ENCODE measurements around the gene DSE. TPM values are rescaled to one million over a fixed set of nuclear protein-coding genes. Genes with fewer than 3 reads are reported as not detected.

The DSE gene
- total RNA-seq, 1 experiment from 2014 or later = 5.4 TPM

DNA sequence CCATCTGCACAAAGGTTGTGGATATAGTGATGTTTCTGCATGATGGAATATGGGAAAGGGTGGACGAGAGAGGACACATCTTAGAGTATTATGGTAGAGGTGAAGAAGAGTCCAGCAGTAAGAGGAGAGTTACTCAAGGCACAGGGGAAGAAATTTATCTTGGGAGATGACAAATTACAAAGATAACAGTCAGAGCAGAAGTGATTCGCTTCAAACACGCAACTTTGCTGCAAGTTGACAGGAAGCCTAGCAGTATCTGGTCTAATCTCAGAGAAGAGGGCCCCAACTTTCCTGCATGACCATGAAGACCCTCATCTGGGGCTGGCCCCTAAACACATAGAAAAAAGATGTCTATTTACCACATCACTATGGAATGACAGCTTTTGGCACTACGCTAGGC lies 89.2 kb downstream of the DSE start:
- ATAC-seq = no peak
- BruUV-seq (replicated peaks) = no TSS peak
- ChIA-PET CTCF (no interaction called here), POLR2A (no interaction called here)
- Histone ChIP-seq H3K9me3 (ENCODE audit: control insufficient read depth, insufficient read depth, low read depth, low read length) (no peaks in the 10 kb centered on the region), H3K4me1 (ENCODE audit: control insufficient read depth, insufficient read depth, low read length) (0 out of 2 replicates have a peak, but pooled peaks cover 4% of the 10 kb centered on the region), H3K27ac (ENCODE audit: low read length) (no peak overlapping the region), H3K27me3 (ENCODE audit: control insufficient read depth, insufficient read depth, low read length) (peaks cover 60% of the 10 kb centered on the region), H3K36me3 (ENCODE audit: control insufficient read depth, insufficient read depth, low read length) (no peaks in the 10 kb centered on the region), H3K4me3 (ENCODE audit: low read depth in 2 of 2, low read length in 2 of 2) (no peak overlapping the region)
- intact Hi-C loops (cut with micrococcal nuclease; ENCODE audit: unreplicated experiment) = loop anchor here (5.0 kb wide), 1 partner anchor 173 kb away; no protein-coding TSS in a partner anchor
- in situ Hi-C loops (cut with HindIII; ENCODE audit: low pct_unique_long_range_greater_than_20kb, low sequenced_read_pairs) = no loop called here
- no peak for DNase-seq (ENCODE audit: low read depth, low spot score)
- TF ChIP-seq, protein P1, sequence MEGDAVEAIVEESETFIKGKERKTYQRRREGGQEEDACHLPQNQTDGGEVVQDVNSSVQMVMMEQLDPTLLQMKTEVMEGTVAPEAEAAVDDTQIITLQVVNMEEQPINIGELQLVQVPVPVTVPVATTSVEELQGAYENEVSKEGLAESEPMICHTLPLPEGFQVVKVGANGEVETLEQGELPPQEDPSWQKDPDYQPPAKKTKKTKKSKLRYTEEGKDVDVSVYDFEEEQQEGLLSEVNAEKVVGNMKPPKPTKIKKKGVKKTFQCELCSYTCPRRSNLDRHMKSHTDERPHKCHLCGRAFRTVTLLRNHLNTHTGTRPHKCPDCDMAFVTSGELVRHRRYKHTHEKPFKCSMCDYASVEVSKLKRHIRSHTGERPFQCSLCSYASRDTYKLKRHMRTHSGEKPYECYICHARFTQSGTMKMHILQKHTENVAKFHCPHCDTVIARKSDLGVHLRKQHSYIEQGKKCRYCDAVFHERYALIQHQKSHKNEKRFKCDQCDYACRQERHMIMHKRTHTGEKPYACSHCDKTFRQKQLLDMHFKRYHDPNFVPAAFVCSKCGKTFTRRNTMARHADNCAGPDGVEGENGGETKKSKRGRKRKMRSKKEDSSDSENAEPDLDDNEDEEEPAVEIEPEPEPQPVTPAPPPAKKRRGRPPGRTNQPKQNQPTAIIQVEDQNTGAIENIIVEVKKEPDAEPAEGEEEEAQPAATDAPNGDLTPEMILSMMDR (IDR thresholded peaks at IDR 0.05) = no peak
- TF ChIP-seq, protein P2, sequence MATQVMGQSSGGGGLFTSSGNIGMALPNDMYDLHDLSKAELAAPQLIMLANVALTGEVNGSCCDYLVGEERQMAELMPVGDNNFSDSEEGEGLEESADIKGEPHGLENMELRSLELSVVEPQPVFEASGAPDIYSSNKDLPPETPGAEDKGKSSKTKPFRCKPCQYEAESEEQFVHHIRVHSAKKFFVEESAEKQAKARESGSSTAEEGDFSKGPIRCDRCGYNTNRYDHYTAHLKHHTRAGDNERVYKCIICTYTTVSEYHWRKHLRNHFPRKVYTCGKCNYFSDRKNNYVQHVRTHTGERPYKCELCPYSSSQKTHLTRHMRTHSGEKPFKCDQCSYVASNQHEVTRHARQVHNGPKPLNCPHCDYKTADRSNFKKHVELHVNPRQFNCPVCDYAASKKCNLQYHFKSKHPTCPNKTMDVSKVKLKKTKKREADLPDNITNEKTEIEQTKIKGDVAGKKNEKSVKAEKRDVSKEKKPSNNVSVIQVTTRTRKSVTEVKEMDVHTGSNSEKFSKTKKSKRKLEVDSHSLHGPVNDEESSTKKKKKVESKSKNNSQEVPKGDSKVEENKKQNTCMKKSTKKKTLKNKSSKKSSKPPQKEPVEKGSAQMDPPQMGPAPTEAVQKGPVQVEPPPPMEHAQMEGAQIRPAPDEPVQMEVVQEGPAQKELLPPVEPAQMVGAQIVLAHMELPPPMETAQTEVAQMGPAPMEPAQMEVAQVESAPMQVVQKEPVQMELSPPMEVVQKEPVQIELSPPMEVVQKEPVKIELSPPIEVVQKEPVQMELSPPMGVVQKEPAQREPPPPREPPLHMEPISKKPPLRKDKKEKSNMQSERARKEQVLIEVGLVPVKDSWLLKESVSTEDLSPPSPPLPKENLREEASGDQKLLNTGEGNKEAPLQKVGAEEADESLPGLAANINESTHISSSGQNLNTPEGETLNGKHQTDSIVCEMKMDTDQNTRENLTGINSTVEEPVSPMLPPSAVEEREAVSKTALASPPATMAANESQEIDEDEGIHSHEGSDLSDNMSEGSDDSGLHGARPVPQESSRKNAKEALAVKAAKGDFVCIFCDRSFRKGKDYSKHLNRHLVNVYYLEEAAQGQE (IDR thresholded peaks at IDR 0.05; ENCODE audit: insufficient read depth in 1 of 2, low read depth in 2 of 2, low read length in 1 of 2) = no peak
- TF ChIP-seq POLR2AphosphoS5 (IDR thresholded peaks at IDR 0.05; ENCODE audit: low read depth, low read length) (no peak), SIN3A (IDR thresholded peaks at IDR 0.05; ENCODE audit: borderline replicate concordance, insufficient read depth, low read depth, low read length) (no peak), TCF7L2 (IDR thresholded peaks at IDR 0.05; ENCODE audit: low read depth, low read length) (no peak)

GRCh38 chr6:116461331-116461931 lies 90.7 kb downstream of the DSE start, which contains the start of gene CALHM6:
Gene CALHM6, plus strand, starts transcription at chr6:116461375. Its CDS starts 555 bp downstream, at chr6:116461930.
- H3K36me3 ChIP-seq (ENCODE audit: control insufficient read depth, insufficient read depth, low read length) = no peaks in the 10 kb centered on the region
- intact Hi-C loops (cut with micrococcal nuclease; ENCODE audit: unreplicated experiment) (loop anchor here (5.0 kb wide), 1 partner anchor 174 kb away; no protein-coding TSS in a partner anchor), in situ Hi-C loops (cut with HindIII; ENCODE audit: low pct_unique_long_range_greater_than_20kb, low sequenced_read_pairs) (no loop called here)
- no peaks in the 10 kb centered on the region for H3K9me3 ChIP-seq (ENCODE audit: control insufficient read depth, insufficient read depth, low read depth, low read length)
- no TSS peak for BruUV-seq (replicated peaks)
- POLR2A ChIA-PET = no interaction called here
- H3K27me3 ChIP-seq (ENCODE audit: control insufficient read depth, insufficient read depth, low read length) = peaks cover 53% of the 10 kb centered on the region
- no peak for ATAC-seq
- 0 out of 2 replicates have a peak, but pooled peaks cover 4% of the 10 kb centered on the region for H3K4me1 ChIP-seq (ENCODE audit: control insufficient read depth, insufficient read depth, low read length)
- peak within 1 kb of the TSS; percentile 36 to 52 for H3K4me3 ChIP-seq (ENCODE audit: low read depth in 2 of 2, low read length in 2 of 2)
- H3K27ac ChIP-seq (ENCODE audit: low read length) = no peak within 1 kb of the TSS
- CTCF ChIA-PET = no interaction called here
- DNase-seq (ENCODE audit: low read depth, low spot score) = no peak
- TF ChIP-seq, protein P2 (IDR thresholded peaks at IDR 0.05; ENCODE audit: insufficient read depth in 1 of 2, low read depth in 2 of 2, low read length in 1 of 2) = no peak
- TF ChIP-seq, protein P1 (IDR thresholded peaks at IDR 0.05) = no peak
- TF ChIP-seq TCF7L2 (IDR thresholded peaks at IDR 0.05; ENCODE audit: low read depth, low read length) (no peak), POLR2AphosphoS5 (IDR thresholded peaks at IDR 0.05; ENCODE audit: low read depth, low read length) (no peak), SIN3A (IDR thresholded peaks at IDR 0.05; ENCODE audit: borderline replicate concordance, insufficient read depth, low read depth, low read length) (no peak)

All from Panc1 (cell line).